ENCODE results near the gene GRM5. TPM values are rescaled to one million over a fixed set of nuclear protein-coding genes. Genes with fewer than 3 reads are reported as not detected.

GRM5 gene
- total RNA-seq, 1 experiment from 2014 or later, result 0.03 TPM

DNA sequence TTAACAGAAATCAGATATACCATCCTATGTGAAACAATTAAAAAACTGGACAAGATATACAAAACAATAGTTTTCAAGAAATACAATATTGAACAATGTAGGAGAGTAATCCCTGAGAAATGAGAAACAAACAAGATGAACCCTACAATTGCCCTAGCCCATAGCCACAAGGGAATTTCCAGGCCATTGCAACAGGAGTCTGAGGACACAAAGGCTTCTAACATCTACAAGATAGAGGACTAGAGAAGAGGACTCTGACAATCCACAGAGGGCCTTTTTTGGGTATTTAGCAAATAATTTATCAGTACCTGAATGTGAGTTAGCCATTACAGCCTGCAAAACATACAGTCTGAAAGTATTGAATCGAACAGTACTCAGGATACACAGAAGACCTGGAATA lies 251.7 kb downstream of the GRM5 start:
- no peak for DNase-seq (ENCODE audit: low read depth, low spot score)
- H3K9me3 ChIP-seq (ENCODE audit: control insufficient read depth, insufficient read depth, low read depth, low read length), result peaks cover 11% of the 10 kb centered on the region; the same call in 1 of the 2 replicates
- POLR2A ChIA-PET, result no interaction called here
- ATAC-seq, result no peak
- no peak overlapping the region for H3K4me3 ChIP-seq (ENCODE audit: low read depth in 2 of 2, low read length in 2 of 2)
- intact Hi-C loops (cut with micrococcal nuclease; ENCODE audit: unreplicated experiment) (no loop called here), in situ Hi-C loops (cut with HindIII; ENCODE audit: low pct_unique_long_range_greater_than_20kb, low sequenced_read_pairs) (no loop called here)
- CTCF ChIA-PET, result no interaction called here
- H3K27me3 ChIP-seq (ENCODE audit: control insufficient read depth, insufficient read depth, low read length), result no peaks in the 10 kb centered on the region
- no peak for TF ChIP-seq SIN3A (IDR thresholded peaks at IDR 0.05; ENCODE audit: borderline replicate concordance, insufficient read depth, low read depth, low read length)
- TF ChIP-seq CTCF (IDR thresholded peaks at IDR 0.05), result no peak
- TF ChIP-seq POLR2AphosphoS5 (IDR thresholded peaks at IDR 0.05; ENCODE audit: low read depth, low read length), result no peak
- TF ChIP-seq, protein P1, sequence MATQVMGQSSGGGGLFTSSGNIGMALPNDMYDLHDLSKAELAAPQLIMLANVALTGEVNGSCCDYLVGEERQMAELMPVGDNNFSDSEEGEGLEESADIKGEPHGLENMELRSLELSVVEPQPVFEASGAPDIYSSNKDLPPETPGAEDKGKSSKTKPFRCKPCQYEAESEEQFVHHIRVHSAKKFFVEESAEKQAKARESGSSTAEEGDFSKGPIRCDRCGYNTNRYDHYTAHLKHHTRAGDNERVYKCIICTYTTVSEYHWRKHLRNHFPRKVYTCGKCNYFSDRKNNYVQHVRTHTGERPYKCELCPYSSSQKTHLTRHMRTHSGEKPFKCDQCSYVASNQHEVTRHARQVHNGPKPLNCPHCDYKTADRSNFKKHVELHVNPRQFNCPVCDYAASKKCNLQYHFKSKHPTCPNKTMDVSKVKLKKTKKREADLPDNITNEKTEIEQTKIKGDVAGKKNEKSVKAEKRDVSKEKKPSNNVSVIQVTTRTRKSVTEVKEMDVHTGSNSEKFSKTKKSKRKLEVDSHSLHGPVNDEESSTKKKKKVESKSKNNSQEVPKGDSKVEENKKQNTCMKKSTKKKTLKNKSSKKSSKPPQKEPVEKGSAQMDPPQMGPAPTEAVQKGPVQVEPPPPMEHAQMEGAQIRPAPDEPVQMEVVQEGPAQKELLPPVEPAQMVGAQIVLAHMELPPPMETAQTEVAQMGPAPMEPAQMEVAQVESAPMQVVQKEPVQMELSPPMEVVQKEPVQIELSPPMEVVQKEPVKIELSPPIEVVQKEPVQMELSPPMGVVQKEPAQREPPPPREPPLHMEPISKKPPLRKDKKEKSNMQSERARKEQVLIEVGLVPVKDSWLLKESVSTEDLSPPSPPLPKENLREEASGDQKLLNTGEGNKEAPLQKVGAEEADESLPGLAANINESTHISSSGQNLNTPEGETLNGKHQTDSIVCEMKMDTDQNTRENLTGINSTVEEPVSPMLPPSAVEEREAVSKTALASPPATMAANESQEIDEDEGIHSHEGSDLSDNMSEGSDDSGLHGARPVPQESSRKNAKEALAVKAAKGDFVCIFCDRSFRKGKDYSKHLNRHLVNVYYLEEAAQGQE (IDR thresholded peaks at IDR 0.05; ENCODE audit: insufficient read depth in 1 of 2, low read depth in 2 of 2, low read length in 1 of 2), result no peak
- TF ChIP-seq TCF7L2 (IDR thresholded peaks at IDR 0.05; ENCODE audit: low read depth, low read length), result no peak
- no TSS peak for BruUV-seq (replicated peaks)
- no peaks in the 10 kb centered on the region for H3K36me3 ChIP-seq (ENCODE audit: control insufficient read depth, insufficient read depth, low read length)
- no peak overlapping the region for H3K27ac ChIP-seq (ENCODE audit: low read length)
- no peaks in the 10 kb centered on the region for H3K4me1 ChIP-seq (ENCODE audit: control insufficient read depth, insufficient read depth, low read length)

GRCh38 chr11:88813233-88813915 lies 252.4 kb downstream of the GRM5 start:
- POLR2A ChIA-PET, result no interaction called here
- no TSS peak for BruUV-seq (replicated peaks)
- no peak overlapping the region for H3K4me3 ChIP-seq (ENCODE audit: low read depth in 2 of 2, low read length in 2 of 2)
- no peaks in the 10 kb centered on the region for H3K27me3 ChIP-seq (ENCODE audit: control insufficient read depth, insufficient read depth, low read length)
- H3K27ac ChIP-seq (ENCODE audit: low read length), result no peak overlapping the region
- in situ Hi-C loops (cut with HindIII; ENCODE audit: low pct_unique_long_range_greater_than_20kb, low sequenced_read_pairs), result no loop called here
- CTCF ChIA-PET, result no interaction called here
- no peaks in the 10 kb centered on the region for H3K36me3 ChIP-seq (ENCODE audit: control insufficient read depth, insufficient read depth, low read length)
- intact Hi-C loops (cut with micrococcal nuclease; ENCODE audit: unreplicated experiment), result no loop called here
- H3K4me1 ChIP-seq (ENCODE audit: control insufficient read depth, insufficient read depth, low read length), result no peaks in the 10 kb centered on the region
- DNase-seq (ENCODE audit: low read depth, low spot score), result no peak
- no peak for ATAC-seq
- H3K9me3 ChIP-seq (ENCODE audit: control insufficient read depth, insufficient read depth, low read depth, low read length), result peaks cover 11% of the 10 kb centered on the region; the same call in 1 of the 2 replicates
- TF ChIP-seq, protein P1 (IDR thresholded peaks at IDR 0.05; ENCODE audit: insufficient read depth in 1 of 2, low read depth in 2 of 2, low read length in 1 of 2), result no peak
- no peak for TF ChIP-seq TCF7L2 (IDR thresholded peaks at IDR 0.05; ENCODE audit: low read depth, low read length)
- no peak for TF ChIP-seq SIN3A (IDR thresholded peaks at IDR 0.05; ENCODE audit: borderline replicate concordance, insufficient read depth, low read depth, low read length)
- TF ChIP-seq POLR2AphosphoS5 (IDR thresholded peaks at IDR 0.05; ENCODE audit: low read depth, low read length), result no peak
- TF ChIP-seq CTCF (IDR thresholded peaks at IDR 0.05), result no peak

Data from Panc1 (cell line).